Transverse colon (tissue), 4 donors: ENCODE data around the gene ABRAXAS1.

Experiments
- EP300 ChIP-seq: sonication (generic); formaldehyde crosslinking; IDR thresholded peaks from one replicate; pipeline ENCODE4 v1.6.1; 2017; ENCODE audit warnings: antibody characterized with exemption, low read depth
- POLR2A ChIP-seq: fragments of 450-650 bp; IDR thresholded peaks from one replicate; pipeline ENCODE4 v1.6.1; 2016; ENCODE audit warnings: antibody characterized with exemption, mild to moderate bottlenecking, moderate library complexity
- POLR2AphosphoS5 ChIP-seq, 3 donors: sonication (generic); formaldehyde crosslinking; IDR thresholded peaks; one replicate each; pipeline ENCODE4 v1.6.1; 2016; ENCODE audit warnings: antibody characterized with exemption in 3 of 3
- TF ChIP-seq, protein P1 (sequence below), 5 experiments: fragments of 200-600 bp in 3 of 5; fragments of 450-650 bp in 2 of 5; sonication (generic) in 3 of 5; IDR thresholded peaks; 1 replicate in 2 of 5; 2 replicates in 3 of 5; pipeline ENCODE4 v1.5.1; 2016 to 2017; ENCODE audit warnings: antibody characterized with exemption in 5 of 5, inconsistent platforms in 3 of 5, mild to moderate bottlenecking in 2 of 5, moderate library complexity in 1 of 5

DNA sequence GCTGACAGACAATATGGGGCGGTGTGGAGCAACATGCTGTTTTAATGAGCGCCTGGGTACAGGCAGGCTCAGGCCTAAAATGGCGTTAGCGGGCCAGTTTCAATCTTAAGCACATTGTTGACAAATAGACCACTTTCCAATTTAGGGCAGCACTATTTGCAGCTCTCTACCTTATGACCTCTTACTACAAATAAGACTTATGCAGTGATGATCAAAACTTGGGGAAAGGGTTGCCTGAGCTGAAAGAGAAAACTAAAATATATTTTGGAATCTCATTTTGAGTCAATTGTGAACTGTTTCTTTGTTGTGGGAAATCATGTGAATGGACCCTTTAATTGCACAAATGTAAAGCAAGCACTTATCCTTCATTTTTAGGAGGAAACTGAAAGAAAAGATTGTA is 25.5 kb upstream of the ABRAXAS1 start:
- TF ChIP-seq POLR2A (no peak), POLR2AphosphoS5 (IDR thresholded peaks at IDR 0.05) (no peak), EP300 (no peak)
- TF ChIP-seq, protein P1, sequence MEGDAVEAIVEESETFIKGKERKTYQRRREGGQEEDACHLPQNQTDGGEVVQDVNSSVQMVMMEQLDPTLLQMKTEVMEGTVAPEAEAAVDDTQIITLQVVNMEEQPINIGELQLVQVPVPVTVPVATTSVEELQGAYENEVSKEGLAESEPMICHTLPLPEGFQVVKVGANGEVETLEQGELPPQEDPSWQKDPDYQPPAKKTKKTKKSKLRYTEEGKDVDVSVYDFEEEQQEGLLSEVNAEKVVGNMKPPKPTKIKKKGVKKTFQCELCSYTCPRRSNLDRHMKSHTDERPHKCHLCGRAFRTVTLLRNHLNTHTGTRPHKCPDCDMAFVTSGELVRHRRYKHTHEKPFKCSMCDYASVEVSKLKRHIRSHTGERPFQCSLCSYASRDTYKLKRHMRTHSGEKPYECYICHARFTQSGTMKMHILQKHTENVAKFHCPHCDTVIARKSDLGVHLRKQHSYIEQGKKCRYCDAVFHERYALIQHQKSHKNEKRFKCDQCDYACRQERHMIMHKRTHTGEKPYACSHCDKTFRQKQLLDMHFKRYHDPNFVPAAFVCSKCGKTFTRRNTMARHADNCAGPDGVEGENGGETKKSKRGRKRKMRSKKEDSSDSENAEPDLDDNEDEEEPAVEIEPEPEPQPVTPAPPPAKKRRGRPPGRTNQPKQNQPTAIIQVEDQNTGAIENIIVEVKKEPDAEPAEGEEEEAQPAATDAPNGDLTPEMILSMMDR (IDR thresholded peaks at IDR 0.05) = no peak
